ENCODE measurements around the gene TINAGL1. TPM values are rescaled to one million over a fixed set of nuclear protein-coding genes. Genes with fewer than 3 reads are reported as not detected.

The TINAGL1 gene
- polyA plus RNA-seq, 2 of the 4 experiments (the other 2 are of a cell fraction) = 0.22 to 0.88 TPM

DNA sequence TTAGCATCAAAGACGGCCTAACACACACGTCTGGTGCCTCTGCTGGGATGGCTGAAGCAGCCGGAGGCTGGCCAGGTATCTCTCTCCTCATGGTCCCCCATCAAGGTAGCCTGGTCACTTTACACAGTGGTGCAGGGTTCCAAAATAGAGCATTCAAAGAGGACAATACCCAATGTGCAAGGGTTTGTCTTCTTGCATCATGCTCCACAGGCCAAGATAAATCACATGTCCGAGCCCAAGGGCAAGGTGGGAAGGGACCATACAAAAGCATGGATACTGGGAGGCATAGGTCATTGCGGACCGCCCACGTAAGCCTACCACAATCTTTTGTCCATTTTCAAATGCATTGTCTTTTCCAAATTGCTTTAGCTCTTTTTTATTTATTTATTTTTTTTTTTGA is 23.8 kb upstream of the TINAGL1 start:
- FAIRE-seq (no peak), DNase-seq (ENCODE audit: low read depth in 1 of 2, low spot score in 1 of 2) (no peak), ATAC-seq (no peak)
- CTCF ChIA-PET = interaction anchor here (0.6 kb wide), 2 partner anchors 50 to 151 kb away, joined by 3 read pairs; no protein-coding TSS in a partner anchor
- H3K4me3 ChIP-seq = no peak overlapping the region
- POLR2A ChIA-PET = no interaction called here
- H3K4me2 ChIP-seq = no peak overlapping the region
- no peaks in the 10 kb centered on the region for H3K9me3 ChIP-seq
- WGBS (ENCODE audit: missing lambda C conversion rate) = 99% methylated on average over 7 of the region's 7 CpGs
- H3K4me1 ChIP-seq = peaks cover 14% of the 10 kb centered on the region
- no peak overlapping the region for H3K27ac ChIP-seq
- no peak for TF ChIP-seq PHF8 (IDR thresholded peaks at IDR 0.05; ENCODE audit: borderline replicate concordance, low read depth)
- TF ChIP-seq MAFK (IDR thresholded peaks at IDR 0.05; ENCODE audit: partially characterized antibody) = no peak
- no peak for TF ChIP-seq MYC (IDR thresholded peaks at IDR 0.05; ENCODE audit: borderline replicate concordance, low read length)
- TF ChIP-seq TP53 (CRISPR knock-in tag; IDR thresholded peaks at IDR 0.05) = no peak
- no peak for TF ChIP-seq CHD4 (IDR thresholded peaks at IDR 0.05; ENCODE audit: borderline replicate concordance)
- TF ChIP-seq NFE2L2 (conservative IDR thresholded peaks at IDR 0.05; ENCODE audit: low read length) = no peak
- TF ChIP-seq, protein P1, sequence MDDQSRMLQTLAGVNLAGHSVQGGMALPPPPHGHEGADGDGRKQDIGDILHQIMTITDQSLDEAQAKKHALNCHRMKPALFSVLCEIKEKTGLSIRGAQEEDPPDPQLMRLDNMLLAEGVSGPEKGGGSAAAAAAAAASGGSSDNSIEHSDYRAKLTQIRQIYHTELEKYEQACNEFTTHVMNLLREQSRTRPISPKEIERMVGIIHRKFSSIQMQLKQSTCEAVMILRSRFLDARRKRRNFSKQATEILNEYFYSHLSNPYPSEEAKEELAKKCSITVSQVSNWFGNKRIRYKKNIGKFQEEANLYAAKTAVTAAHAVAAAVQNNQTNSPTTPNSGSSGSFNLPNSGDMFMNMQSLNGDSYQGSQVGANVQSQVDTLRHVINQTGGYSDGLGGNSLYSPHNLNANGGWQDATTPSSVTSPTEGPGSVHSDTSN (IDR thresholded peaks at IDR 0.05) = no peak
- no peak for TF ChIP-seq BCL3 (IDR thresholded peaks at IDR 0.05)
- TF ChIP-seq FOSL2 (IDR thresholded peaks at IDR 0.05) = no peak
- TF ChIP-seq FOSL2 (CRISPR knock-in tag; IDR thresholded peaks at IDR 0.05) = no peak
- TF ChIP-seq POLR2A (IDR thresholded peaks at IDR 0.05; ENCODE audit: low read length) = no peak
- no peak for TF ChIP-seq GATA3 (IDR thresholded peaks at IDR 0.05; ENCODE audit: borderline replicate concordance)
- no peak for TF ChIP-seq MAZ (IDR thresholded peaks at IDR 0.05; ENCODE audit: borderline replicate concordance, low read depth, low read length)
- TF ChIP-seq E2F6 (IDR thresholded peaks at IDR 0.05; ENCODE audit: borderline replicate concordance, low read depth) = no peak

- ChIA-PET CTCF (interaction anchor here (2.1 kb wide), 1 partner anchor 8 kb away, joined by 10 read pairs; no protein-coding TSS in a partner anchor), POLR2A (no interaction called here)
- no peaks in the 10 kb centered on the region for H3K9me3 ChIP-seq
- WGBS (ENCODE audit: missing lambda C conversion rate) = 50% methylated on average over 5 of the region's 5 CpGs
- H3K27ac ChIP-seq = no peak overlapping the region
- DNase-seq (ENCODE audit: low read depth in 1 of 2, low spot score in 1 of 2) = no peak
- no peak for FAIRE-seq
- no peak overlapping the region for H3K4me2 ChIP-seq
- no peak for ATAC-seq
- TF ChIP-seq RARB (CRISPR knock-in tag; IDR thresholded peaks at IDR 0.05) (no peak), RFX5 (IDR thresholded peaks at IDR 0.05) (no peak), FOSL2 (IDR thresholded peaks at IDR 0.05) (no peak), FOSL2 (CRISPR knock-in tag; IDR thresholded peaks at IDR 0.05) (no peak), HOXA7 (CRISPR knock-in tag; IDR thresholded peaks at IDR 0.05) (no peak), REST (IDR thresholded peaks at IDR 0.05) (no peak), NPAS2 (CRISPR knock-in tag; IDR thresholded peaks at IDR 0.05; ENCODE audit: borderline replicate concordance) (no peak), FOXS1 (CRISPR knock-in tag; IDR thresholded peaks at IDR 0.05) (no peak), TP53 (CRISPR knock-in tag; IDR thresholded peaks at IDR 0.05) (no peak), NFE2L2 (conservative IDR thresholded peaks at IDR 0.05; ENCODE audit: low read length) (no peak), EHF (CRISPR knock-in tag; IDR thresholded peaks at IDR 0.05) (no peak), SMC3 (IDR thresholded peaks at IDR 0.05) (no peak)
- H3K4me1 ChIP-seq = no peaks in the 10 kb centered on the region
- no peak overlapping the region for H3K4me3 ChIP-seq
Observed at GRCh38 chr1:31556481-31557006, 19.8 kb upstream of the TINAGL1 start.
